Inflammatory macrophage treated with lipopolysaccharide for 1 hour (primary cell): ENCODE measurements around the gene PLRG1.

ENCODE experiments used
- DNase-seq, 2 donors: peaks; one replicate each; pipeline ENCODE4 v3.0.0-alpha.2; 2020 to 2022

PLRG1 gene

DNA sequence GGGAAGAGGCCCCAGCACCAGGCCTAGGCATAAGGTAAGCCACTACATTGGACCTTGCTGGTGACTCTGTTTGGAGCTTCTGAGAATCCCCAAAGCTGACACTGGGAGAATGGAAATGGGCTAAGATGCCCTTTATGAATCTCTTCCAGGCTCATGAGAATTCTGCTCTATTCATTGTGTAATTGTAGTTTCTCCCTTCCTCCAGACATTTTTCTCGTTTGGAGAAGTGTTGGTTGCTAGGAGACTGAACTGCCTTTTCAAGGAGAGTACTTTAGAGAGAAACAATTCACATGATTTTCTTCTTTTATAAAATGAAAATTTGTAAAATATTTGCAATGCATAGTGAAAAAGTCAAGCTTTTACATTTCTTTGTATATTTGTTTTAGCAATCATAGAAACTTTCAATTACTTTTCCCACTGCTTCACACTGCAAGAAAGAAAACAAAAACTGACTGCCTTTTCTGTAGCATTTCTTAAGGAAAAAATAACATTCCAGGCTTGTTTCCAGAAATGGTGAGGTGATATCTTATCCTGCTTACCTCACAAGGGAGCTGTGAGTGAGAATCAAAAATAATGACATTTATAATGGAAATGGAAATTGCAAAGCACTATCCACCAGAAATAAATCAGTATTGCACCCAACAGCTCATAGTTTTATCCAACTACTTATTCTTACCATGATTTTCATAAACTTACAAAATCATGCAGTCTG lies 33.7 kb downstream of the PLRG1 start:
- DNase-seq: peak in 1 of 2 donors; percentile 4

DNA sequence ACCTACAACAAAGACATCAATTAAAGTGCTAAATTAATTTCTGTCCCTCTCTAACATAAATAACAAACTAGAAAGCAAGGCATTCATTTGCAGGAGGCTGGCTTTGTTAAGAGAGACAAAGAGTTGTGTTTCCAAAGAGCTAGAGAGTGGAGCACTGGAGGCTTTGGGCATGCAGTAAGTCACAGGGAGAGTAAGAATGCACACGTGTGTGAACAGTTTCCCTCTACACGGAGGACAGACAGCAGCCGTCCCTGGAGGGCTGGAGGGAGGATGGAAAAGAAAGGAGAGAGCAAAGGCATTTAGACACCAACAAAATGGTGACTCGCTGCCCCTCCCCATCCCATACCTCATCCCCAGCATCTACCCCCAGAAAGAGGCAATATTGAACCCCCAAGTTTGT lies 38.2 kb downstream of the PLRG1 start:
- DNase-seq: no peak

DNA sequence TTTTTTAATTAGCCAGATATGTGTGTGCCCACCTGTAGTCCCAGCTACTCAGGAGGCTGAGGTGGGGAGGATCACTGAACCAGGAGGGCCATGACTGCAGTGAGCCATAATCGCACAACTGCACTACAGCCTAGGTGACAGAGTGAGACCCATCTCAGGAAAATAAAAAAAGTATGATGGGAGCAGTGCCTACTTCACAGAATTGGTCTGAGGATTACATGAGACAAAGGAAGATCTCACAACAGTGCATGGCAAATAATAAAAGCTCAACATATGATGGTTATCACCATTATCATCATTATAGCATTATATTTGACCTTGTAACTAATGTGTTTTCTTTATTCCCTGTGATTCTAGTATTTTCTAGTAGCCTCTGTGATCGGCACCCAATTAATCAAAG lies 38.7 kb downstream of the PLRG1 start:
- no peak for DNase-seq

DNA sequence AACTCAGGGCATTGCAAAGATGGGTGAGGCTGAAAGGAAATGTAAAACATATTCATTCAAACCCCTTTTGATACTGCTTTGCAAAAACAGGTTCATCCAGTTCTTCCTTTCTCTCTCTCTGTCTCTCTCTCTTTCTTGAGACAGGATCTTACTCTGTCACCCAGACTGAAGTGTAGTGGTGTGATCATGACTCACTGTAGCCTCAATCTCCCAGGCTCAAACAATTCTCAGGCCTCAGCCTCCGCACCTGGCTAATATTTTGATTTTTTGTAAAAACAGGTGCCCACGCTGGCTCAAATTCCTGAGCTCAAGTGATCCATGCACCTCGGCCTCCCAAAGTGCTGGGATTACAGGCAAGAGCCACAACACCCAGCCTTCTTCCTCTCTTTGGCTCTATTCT lies 43.0 kb downstream of the PLRG1 start:
- no peak for DNase-seq

DNA sequence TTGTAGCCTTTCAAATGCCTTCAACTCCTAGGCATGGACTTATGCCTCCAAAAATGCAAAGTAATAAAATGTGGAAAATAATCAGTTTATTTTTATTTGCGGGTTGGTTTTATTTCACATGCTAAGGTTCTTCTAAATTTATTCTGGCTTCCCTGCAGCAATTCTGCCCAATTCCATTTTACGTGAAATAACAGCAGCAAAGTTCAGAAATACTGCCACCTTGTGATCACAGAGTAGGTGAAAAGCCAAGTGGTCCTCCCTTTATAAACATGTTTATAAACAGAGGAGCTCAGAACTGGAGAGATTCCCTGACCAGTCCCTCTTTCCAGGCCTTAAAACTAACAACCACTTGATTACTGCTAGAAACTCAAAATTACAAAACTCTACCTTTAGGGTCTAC lies 43.9 kb downstream of the PLRG1 start:
- DNase-seq: no peak

DNA sequence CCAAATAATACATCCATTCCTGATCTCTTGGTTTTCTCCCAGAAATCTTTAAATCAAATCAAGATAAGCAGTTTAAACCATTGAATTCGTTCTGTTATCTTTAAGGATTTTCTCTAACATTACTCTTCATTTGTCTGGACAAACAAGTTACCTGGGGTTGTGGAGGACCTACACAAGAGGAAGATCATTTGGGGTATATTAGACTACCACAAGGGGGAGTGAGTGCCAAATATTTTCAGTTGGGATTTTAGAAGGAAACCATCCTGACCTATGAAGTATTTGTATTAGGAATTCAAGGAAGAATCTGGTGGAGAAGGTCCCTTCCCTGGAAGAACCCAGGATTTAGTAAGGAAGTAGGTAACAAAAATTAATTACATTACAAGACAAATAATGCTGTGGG lies 46.6 kb downstream of the PLRG1 start:
- peak in 1 of 2 donors; percentile 21 for DNase-seq

DNA sequence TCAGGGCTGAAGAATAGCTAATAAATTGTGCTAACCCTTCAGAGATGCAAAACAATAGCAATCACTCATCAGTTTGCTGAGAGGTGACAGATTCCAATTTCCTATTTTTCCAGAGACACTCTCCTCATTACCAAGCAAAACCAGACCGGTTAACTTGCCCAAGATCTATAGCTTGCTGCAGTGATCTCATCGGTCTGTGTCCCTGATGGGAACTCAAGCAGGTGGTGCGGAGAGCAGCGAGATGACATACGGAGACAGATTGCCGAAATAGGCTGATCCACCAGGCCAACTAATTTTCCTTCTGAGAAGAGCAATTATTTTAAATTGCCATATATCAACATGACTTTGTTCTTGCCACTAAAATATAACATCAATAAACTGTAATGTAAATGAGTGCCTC lies 48.1 kb downstream of the PLRG1 start:
- no peak for DNase-seq

DNA sequence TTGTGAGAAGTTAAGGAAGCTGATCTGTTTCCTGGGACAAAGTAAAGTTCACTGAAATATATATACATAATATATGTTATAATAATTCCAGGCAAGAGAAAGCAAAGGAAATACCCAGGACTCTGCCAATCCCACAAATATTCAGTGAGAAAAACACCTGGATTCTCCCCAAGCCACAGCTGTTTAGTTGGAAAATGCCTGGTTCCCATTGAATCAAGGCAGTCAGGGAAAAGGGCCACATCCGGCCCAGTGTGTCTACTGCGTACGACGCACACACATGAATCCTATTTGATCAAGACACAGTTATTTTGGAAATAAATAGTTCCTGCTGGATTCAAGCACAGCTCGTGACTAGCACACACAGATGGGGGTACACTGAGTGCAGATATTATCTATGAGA lies 52.3 kb downstream of the PLRG1 start:
- DNase-seq: no peak

DNA sequence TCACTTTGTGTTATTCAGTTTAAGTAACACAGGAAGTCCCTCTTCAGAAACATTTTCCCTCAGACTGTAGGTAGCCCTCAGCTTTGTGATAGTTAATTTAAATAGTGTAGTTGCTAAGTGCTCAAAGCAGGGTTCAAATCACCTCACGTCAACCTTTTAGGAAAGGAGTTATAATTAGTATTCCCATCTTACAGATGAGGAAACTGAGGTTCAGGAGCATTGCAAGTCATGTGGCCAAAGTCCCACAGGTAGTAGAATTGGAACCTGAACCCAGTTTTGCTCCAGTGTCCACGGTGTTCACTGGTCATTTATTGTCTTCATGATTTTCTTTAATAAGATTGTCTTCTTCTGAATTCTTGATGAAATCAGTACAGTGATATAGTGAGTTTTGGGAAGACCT lies 54.3 kb downstream of the PLRG1 start:
- no peak for DNase-seq

DNA sequence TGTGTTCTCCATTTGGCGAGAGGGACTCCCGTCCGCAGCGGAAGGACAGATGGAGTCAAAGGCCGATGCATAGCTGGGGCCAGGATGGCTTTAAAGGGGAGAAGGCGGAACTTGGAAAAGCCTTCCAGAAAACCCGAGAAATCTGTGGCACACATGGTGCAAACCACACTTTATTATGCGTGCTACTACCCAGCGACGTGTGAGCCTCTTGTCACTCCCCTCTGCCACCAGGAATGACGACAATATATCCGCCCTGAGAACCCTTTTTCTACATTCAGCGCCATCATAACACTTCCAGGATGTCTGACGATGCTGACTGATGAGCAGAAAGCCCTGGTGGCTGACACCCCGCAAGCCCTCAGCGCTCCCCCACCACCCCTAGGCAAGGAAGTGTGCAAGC lies 57.9 kb downstream of the PLRG1 start:
- no peak for DNase-seq

DNA sequence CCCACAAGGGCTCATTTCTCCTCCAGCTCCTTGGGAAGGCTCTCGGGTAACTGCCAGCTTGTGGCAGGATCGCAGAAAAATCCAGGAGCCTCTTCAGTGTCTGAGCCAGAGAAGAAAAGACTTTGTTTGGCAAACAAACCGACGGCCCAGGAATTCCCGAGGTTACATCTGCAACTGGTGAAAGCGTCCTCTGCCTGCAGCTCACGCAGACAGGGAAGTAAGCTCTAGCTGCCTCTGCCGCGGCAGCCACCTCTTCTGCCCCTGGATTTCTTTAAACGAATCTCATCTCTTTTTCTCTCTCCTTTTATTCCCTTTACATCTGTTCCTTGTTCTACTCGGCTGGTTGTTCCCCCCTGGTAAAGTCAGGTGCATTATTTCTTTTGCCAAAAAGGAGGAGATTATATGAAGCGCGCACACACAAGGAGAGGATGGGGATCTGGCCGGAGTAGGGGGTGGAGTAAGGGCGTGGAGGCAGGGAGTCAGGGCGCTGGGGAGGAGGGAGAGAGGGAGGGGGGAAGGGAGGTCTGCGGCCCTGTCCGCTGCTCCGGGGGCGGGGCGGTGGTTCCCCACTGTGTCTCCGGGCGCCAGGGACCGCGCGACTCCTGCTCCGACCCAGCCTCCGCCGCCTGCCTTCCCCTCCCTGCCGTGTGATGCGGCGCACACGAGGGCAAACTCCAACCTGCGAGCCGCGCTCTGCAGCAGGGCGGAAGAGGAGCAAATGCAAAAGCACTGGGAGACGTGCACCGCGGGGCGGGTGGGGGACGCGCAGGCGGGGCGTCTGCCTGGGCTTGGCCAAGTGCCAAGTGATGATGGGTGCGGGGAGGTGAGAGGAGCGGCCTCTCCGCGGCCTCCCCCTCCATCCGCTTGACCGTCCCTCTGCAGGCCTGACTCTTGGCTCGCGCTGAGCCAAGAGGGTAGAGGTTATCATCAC lies 58.6 kb downstream of the PLRG1 start, which contains the start of gene DCHS2:
TSS of gene DCHS2 (minus strand) at position 459 of the 931 bp plus-strand sequence. CDS start at position 15, 444 bp downstream.
- DNase-seq: peak; percentile 37 to 52

DNA sequence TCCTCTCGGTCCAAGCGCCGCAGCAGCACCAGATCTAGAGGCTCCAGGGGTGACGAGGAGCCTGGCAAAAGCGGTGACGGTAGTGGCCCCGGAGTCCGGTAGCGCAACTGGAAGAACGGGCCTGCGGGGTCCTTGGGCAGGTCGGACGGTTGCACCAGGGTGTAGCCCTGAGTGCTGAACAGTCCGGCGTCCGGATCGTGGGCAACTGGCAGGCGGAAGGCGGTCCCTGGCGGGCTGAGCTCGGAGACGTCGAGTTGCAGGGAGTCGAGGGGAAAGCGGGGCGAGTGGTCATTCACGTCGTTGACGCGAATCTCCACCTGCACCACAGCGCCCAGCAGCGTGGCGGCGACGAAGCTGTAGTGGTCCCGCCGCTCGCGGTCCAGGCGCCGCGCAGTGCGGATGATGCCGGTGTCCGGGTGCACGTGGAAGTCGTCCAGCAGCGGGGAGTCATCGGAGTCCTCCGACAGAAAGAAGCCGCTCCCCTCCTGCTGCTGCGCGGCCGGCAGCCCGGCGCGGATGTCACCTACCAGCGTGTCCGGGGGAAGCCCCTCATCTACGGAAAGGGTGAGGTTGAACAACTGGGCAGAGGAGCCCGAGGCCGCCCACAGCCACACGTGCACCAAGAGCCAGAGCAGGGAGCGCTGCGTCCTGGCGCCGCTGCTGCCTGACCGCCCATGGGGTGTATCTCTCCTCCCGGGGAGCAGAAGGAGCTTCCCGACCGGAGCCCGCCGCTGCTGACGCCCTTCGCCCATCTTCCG lies 59.4 kb downstream of the PLRG1 start:
- DNase-seq: no peak

DNA sequence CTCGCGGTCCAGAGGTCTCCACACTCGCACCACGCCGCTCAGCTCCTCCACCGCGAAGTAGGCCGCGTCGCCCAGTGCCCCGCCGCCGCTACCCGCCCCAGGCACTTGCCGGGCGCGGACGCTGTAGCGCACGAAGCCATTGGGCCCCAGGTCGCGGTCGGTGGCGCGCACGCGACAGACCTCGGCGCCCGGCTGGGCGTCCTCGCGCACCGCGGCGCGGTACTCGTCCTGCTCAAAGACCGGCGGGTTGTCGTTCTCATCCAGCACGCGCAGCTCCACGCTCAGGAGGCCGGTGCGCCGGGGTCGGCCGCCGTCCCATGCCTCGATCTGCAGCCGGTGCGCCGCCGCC lies 60.0 kb downstream of the PLRG1 start:
- DNase-seq: no peak

DNA sequence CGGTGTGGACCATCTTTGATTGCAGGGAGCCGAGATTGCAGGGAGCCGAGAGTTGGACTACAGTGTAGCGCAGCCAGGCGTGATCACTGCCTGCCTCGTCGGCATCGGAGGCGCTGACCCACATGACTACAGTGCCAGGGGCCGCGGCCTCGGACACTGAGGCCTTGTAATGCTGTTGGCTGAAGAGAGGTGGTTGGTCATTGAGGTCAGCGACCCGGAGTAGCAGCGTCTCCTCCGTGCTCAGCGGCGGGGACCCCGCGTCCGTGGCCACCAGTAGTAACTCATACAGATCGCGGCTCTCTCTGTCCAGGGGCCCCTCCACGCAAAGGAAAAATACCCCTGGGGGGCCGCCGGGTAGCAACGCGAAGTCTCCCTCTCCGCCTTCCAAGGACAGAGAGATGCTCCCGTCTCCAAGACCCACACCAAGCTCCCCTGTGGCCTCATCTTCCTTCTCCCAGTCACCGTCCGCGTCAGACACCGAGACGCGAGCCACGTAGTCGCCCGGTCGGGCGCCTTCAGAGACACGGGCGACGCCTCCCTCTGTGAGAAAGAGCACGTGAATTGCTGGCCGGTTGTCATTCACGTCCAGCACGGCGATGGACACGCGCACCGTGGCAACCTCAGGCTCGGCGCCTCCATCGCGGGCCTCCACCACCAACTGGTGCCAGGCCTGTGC lies 60.5 kb downstream of the PLRG1 start:
- DNase-seq: no peak

DNA sequence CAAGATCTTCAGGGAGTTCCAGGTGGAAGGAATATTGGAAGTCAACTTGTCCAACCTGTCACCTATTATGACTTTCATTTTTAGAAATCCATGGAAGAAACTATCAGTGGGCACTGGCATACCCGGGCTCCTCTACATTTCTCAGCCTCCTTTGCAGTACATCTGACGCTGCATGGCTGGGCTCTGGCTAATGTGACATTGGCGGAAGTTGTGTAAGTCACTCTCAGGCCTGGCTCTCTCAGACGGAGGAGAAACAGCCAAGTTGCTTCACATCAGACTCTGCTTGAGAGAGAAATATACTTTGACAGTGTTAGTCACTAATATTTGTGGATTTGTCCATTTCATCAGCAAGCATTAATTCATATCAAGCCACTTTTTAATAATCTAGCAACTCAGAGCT lies 63.1 kb downstream of the PLRG1 start:
- no peak for DNase-seq

DNA sequence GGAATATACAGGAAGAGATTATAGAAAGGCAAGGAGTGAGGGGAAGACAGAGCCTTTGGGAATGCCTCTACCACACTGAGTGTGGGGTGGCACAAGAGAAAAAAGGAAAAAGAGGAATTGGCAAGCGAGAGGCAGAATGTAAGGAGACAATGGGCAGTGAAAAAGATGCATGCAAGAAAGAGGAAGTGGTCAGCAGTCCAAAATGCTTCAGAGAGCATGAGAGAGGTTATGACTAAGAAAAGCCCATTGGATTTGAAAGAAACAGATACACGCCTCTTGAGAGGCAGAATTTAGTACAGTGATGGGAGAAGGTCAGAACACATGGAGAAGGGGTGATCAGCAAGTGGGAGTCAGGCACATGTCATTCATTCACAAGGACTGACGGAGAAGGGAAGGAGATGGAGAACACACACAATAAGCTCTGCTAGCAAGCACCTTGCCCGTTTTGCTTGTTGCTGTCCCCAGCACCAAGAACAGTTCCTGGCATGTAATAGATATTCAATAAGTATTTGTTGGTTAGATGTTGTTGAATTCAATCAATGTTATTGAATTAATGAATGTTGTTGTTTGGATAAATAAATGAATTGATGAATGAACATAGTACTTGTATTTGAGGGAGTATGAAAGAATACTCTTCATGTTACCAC lies 65.0 kb downstream of the PLRG1 start:
- peak in 1 of 2 donors; percentile 7 for DNase-seq
